MCF 10A (cell line): Measurements from ENCODE around the gene HHIPL1. TPM values are rescaled to one million over a fixed set of nuclear protein-coding genes. Genes with fewer than 3 reads are reported as not detected.

ENCODE experiments used
- BruUV-seq: library from RNA; stranded (reverse); fragments of 400-500 nt; replicated peaks from 2 replicates; lab custom pipeline; 2021; lab: Mats Ljungman, UMichigan
- CTCF ChIA-PET: fragments of 300-600 bp; sonication (Branson Sonifier 250); formaldehyde crosslinking; extraction: SDS; loops from one replicate; lab custom pipeline; 2021; ENCODE audit warnings: antibody characterized with exemption, inconsistent platforms; lab: Yijun Ruan, JAX
- POLR2A ChIA-PET: fragments of 300-600, 350-650 bp; sonication (Branson Sonifier 250); formaldehyde crosslinking; extraction: SDS; loops from one replicate; lab custom pipeline; 2020; ENCODE audit warnings: antibody characterized with exemption, inconsistent platforms; lab: Yijun Ruan, JAX
- DNase-seq: peaks from one replicate; pipeline ENCODE4 v3.0.0-alpha.2; 2018; ENCODE audit not compliant: unreplicated experiment
- H3K27ac Mint-ChIP-seq: one replicate; pipeline ENCODE4 v1.8.0; 2022; ENCODE audit warnings: mild to moderate bottlenecking, low read depth, mixed read lengths; ENCODE audit not compliant: unreplicated experiment
- H3K27me3 Mint-ChIP-seq: one replicate; pipeline ENCODE4 v1.8.0; 2022; ENCODE audit warnings: mixed read lengths; ENCODE audit not compliant: insufficient read depth, unreplicated experiment
- H3K36me3 Mint-ChIP-seq: one replicate; pipeline ENCODE4 v1.8.0; 2022; ENCODE audit warnings: mild to moderate bottlenecking, moderate library complexity, mixed read lengths; ENCODE audit not compliant: insufficient read depth, unreplicated experiment
- H3K4me1 Mint-ChIP-seq: one replicate; pipeline ENCODE4 v1.8.0; 2022; ENCODE audit warnings: mixed read lengths; ENCODE audit not compliant: insufficient read depth, unreplicated experiment
- H3K4me3 Mint-ChIP-seq: one replicate; pipeline ENCODE4 v1.8.0; 2022; ENCODE audit warnings: mild to moderate bottlenecking, moderate library complexity, mixed read lengths; ENCODE audit not compliant: unreplicated experiment
- H3K9me3 Mint-ChIP-seq: one replicate; pipeline ENCODE4 v1.8.0; 2022; ENCODE audit warnings: mixed read lengths; ENCODE audit not compliant: unreplicated experiment
- CTCF ChIP-seq: fragments of 200-600 bp; IDR thresholded peaks from one replicate; pipeline ENCODE4 v1.8.0; 2022; ENCODE audit warnings: antibody characterized with exemption, mild to moderate bottlenecking; ENCODE audit not compliant: unreplicated experiment
- intact Hi-C: fragments of 100-400 bp; cut with micrococcal nuclease; formaldehyde crosslinking; loops from 2 replicates; pipeline ENCODE4 v1.14.1; 2022
- total RNA-seq: library from RNA; stranded (reverse); gene quantifications from 2 replicates; pipeline ENCODE4 v1.2.3, GENCODE V29; 2022

The HHIPL1 gene
- total RNA-seq, 1 experiment from 2014 or later, result not detected

DNA sequence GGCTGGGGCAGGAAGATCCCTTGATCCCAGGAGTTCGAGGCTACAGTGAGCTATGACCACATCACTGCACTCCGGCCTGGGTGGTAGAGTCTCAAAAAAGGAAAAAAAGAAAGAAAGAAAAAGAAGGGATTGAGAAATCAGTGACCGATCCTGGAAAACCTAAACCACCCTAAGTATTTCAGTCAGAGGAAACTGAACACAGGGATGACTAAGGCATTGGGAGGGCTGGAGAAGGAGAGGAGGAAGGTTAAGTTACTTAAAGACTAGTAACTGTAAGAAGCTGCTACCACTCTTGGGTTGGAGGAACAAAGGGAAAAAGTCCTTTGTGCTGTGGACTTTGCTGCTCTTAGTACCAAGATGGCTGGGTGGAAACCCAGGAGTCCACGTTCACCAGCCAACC lies 10.6 kb downstream of the HHIPL1 start:
- Mint-ChIP-seq H3K27me3 (peaks cover 16% of the 10 kb centered on the region), H3K4me1 (peaks cover 6% of the 10 kb centered on the region), H3K36me3 (no peaks in the 10 kb centered on the region), H3K27ac (no peak overlapping the region), H3K9me3 (no peaks in the 10 kb centered on the region), H3K4me3 (no peak overlapping the region)
- intact Hi-C loops, result no loop called here
- no peak for DNase-seq
- CTCF ChIA-PET, result interaction anchor here (1.1 to 1.5 kb wide), 3 partner anchors 8 to 244 kb away, joined by 3 to 7 read pairs (median 3); no protein-coding TSS in a partner anchor
- BruUV-seq, result no TSS peak
- POLR2A ChIA-PET, result interaction anchor here (0.6 to 0.7 kb wide), 3 partner anchors 173 to 1599 kb away, joined by 3 to 4 read pairs (median 3); partner anchors contain the start of gene SETD3
- no peak for TF ChIP-seq CTCF

DNA sequence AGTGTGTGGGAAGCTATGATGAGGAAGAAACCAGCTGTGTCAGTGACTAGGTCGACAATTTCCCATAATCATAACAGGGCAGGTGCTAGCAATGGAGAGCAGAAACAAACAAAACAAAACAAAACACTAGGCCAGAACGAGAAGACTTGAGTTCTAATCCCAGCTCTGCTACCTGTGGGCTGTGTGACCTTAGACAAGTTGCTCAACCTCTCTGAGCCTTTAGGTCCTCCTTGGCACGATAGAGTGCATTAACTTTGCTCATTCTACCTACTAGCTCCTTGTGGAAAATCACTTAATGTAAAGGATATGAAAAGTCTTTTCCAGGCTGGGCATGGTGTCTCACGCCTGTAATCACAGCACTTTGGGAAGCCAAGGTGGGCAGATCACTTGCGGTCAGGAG lies 11.2 kb downstream of the HHIPL1 start:
- Mint-ChIP-seq H3K36me3 (no peaks in the 10 kb centered on the region), H3K27ac (no peak overlapping the region), H3K4me3 (no peak overlapping the region), H3K27me3 (peaks cover 16% of the 10 kb centered on the region), H3K9me3 (no peaks in the 10 kb centered on the region), H3K4me1 (peaks cover 6% of the 10 kb centered on the region)
- no peak for TF ChIP-seq CTCF
- ChIA-PET POLR2A (interaction anchor here (0.6 kb wide), 1 partner anchor 175 kb away, joined by 3 read pairs; the partner anchor contains the start of gene SETD3), CTCF (interaction anchor here (0.6 to 1.5 kb wide), 4 partner anchors 9 to 243 kb away, joined by 3 to 7 read pairs (median 3); no protein-coding TSS in a partner anchor)
- no TSS peak for BruUV-seq
- intact Hi-C loops, result no loop called here
- DNase-seq, result no peak

GRCh38 chr14:99657645-99658155 lies 12.8 kb downstream of the HHIPL1 start:
- intact Hi-C loops, result no loop called here
- H3K4me1 Mint-ChIP-seq, result peaks cover 6% of the 10 kb centered on the region

More at GRCh38 chr14:99657645-99658155, 12.8 kb downstream of the HHIPL1 start:
- Mint-ChIP-seq H3K4me3 (no peak overlapping the region), H3K36me3 (no peaks in the 10 kb centered on the region), H3K27ac (no peak overlapping the region), H3K27me3 (peaks cover 16% of the 10 kb centered on the region), H3K9me3 (no peaks in the 10 kb centered on the region)
- DNase-seq, result no peak
- TF ChIP-seq CTCF, result no peak
- CTCF ChIA-PET, result interaction anchor here (0.6 kb wide), 1 partner anchor 234 kb away, joined by 3 read pairs; no protein-coding TSS in a partner anchor
- no TSS peak for BruUV-seq
- POLR2A ChIA-PET, result no interaction called here
